ENCODE results near the gene ZNF629.

The ZNF629 gene

GRCh38 chr16:30782486-30783279 lies 4.3 kb downstream of the ZNF629 start:
- no peak for TF ChIP-seq CTCF (IDR thresholded peaks at IDR 0.05)

- TF ChIP-seq CTCF (IDR thresholded peaks at IDR 0.05): no peak
These were observed 6.5 kb downstream of the ZNF629 start for GRCh38 chr16:30780549-30780948.

- TF ChIP-seq CTCF (IDR thresholded peaks at IDR 0.05): no peak
These were observed 7.0 kb downstream of the ZNF629 start for GRCh38 chr16:30780021-30780420.

GRCh38 chr16:30779596-30779995 lies 7.4 kb downstream of the ZNF629 start:
- TF ChIP-seq CTCF (IDR thresholded peaks at IDR 0.05): no peak

GRCh38 chr16:30778549-30779244 lies 8.3 kb downstream of the ZNF629 start:
- TF ChIP-seq CTCF (IDR thresholded peaks at IDR 0.05): no peak

GRCh38 chr16:30777591-30778297 lies 9.3 kb downstream of the ZNF629 start:
- no peak for TF ChIP-seq CTCF (IDR thresholded peaks at IDR 0.05)

GRCh38 chr16:30775392-30776188 lies 11.4 kb downstream of the ZNF629 start:
- TF ChIP-seq CTCF (IDR thresholded peaks at IDR 0.05): no peak
